ENCODE data around the gene TMEM215. TPM values are rescaled to one million over a fixed set of nuclear protein-coding genes. Genes with fewer than 3 reads are reported as not detected.

Gene TMEM215
- polyA plus RNA-seq, 4 donors: not detected

- Histone ChIP-seq H3K4me3 (ENCODE audit: low read depth in 1 of 3, low read length in 3 of 3) (no peak overlapping the region), H3K4me1 (ENCODE audit: control insufficient read depth in 3 of 3, insufficient read depth in 2 of 3, low read depth in 1 of 3, low read length in 2 of 3) (no peaks in the 10 kb centered on the region), H3K9me3 (ENCODE audit: control insufficient read depth in 2 of 2, insufficient read depth in 1 of 2, low read depth in 1 of 2, low read length in 1 of 2) (no peaks in the 10 kb centered on the region), H3K36me3 (ENCODE audit: control insufficient read depth in 3 of 3, insufficient read depth in 2 of 3, low read depth in 1 of 3, low read length in 3 of 3) (no peaks in the 10 kb centered on the region), H3K27me3 (ENCODE audit: control insufficient read depth in 3 of 3, insufficient read depth in 3 of 3, low read length in 3 of 3) (no peaks in the 10 kb centered on the region), H3K27ac (ENCODE audit: low read depth in 1 of 3, low read length in 2 of 3) (no peak overlapping the region)
- no peak for FAIRE-seq
- WGBS, 3 donors: 70 to 78% (median 75%) methylated on average over 4 of the region's 4 CpGs
- DNase-seq: no peak
These were observed 37.0 kb downstream of the TMEM215 start for GRCh38 chr9:32820322-32820721.

- no peak for FAIRE-seq
- H3K36me3 ChIP-seq (ENCODE audit: control insufficient read depth in 3 of 3, insufficient read depth in 2 of 3, low read depth in 1 of 3, low read length in 3 of 3): no peaks in the 10 kb centered on the region
These were observed 39.8 kb downstream of the TMEM215 start for GRCh38 chr9:32823101-32823500.

DNA sequence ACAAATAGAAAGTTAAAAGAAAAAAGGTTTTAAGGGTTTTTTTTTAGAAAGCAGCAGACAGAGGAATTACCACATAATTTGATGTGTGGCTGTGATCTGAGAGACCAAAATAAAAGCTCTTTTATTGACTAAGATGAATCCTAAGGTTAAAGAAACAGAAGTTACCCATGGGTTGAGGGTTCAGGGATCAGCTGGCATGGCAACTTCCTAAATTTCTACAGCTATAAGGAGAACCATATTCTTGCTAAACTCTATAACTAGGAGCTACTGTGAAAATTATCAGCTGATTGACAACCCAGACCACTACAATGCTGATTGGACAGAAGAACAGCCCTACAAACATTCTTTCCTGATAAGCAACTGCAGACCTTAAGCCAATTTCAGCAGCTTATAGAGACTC is 40.2 kb downstream of the TMEM215 start:
- FAIRE-seq: no peak
- Histone ChIP-seq H3K27me3 (ENCODE audit: control insufficient read depth in 3 of 3, insufficient read depth in 3 of 3, low read length in 3 of 3) (no peaks in the 10 kb centered on the region), H3K27ac (ENCODE audit: low read depth in 1 of 3, low read length in 2 of 3) (no peak overlapping the region), H3K9me3 (ENCODE audit: control insufficient read depth in 2 of 2, insufficient read depth in 1 of 2, low read depth in 1 of 2, low read length in 1 of 2) (no peaks in the 10 kb centered on the region), H3K4me3 (ENCODE audit: low read depth in 1 of 3, low read length in 3 of 3) (no peak overlapping the region), H3K4me1 (ENCODE audit: control insufficient read depth in 3 of 3, insufficient read depth in 2 of 3, low read depth in 1 of 3, low read length in 2 of 3) (no peaks in the 10 kb centered on the region), H3K36me3 (ENCODE audit: control insufficient read depth in 3 of 3, insufficient read depth in 2 of 3, low read depth in 1 of 3, low read length in 3 of 3) (no peaks in the 10 kb centered on the region)
- DNase-seq: no peak

More at GRCh38 chr9:32823101-32823500, 39.8 kb downstream of the TMEM215 start:
- H3K9me3 ChIP-seq (ENCODE audit: control insufficient read depth in 2 of 2, insufficient read depth in 1 of 2, low read depth in 1 of 2, low read length in 1 of 2): no peaks in the 10 kb centered on the region
- H3K27ac ChIP-seq (ENCODE audit: low read depth in 1 of 3, low read length in 2 of 3): no peak overlapping the region
- no peak overlapping the region for H3K4me3 ChIP-seq (ENCODE audit: low read depth in 1 of 3, low read length in 3 of 3)
- DNase-seq: no peak
- H3K27me3 ChIP-seq (ENCODE audit: control insufficient read depth in 3 of 3, insufficient read depth in 3 of 3, low read length in 3 of 3): no peaks in the 10 kb centered on the region
- no peaks in the 10 kb centered on the region for H3K4me1 ChIP-seq (ENCODE audit: control insufficient read depth in 3 of 3, insufficient read depth in 2 of 3, low read depth in 1 of 3, low read length in 2 of 3)
- 73 to 82% (median 82%) methylated on average over 3 of the region's 3 CpGs for WGBS, 3 donors

DNA sequence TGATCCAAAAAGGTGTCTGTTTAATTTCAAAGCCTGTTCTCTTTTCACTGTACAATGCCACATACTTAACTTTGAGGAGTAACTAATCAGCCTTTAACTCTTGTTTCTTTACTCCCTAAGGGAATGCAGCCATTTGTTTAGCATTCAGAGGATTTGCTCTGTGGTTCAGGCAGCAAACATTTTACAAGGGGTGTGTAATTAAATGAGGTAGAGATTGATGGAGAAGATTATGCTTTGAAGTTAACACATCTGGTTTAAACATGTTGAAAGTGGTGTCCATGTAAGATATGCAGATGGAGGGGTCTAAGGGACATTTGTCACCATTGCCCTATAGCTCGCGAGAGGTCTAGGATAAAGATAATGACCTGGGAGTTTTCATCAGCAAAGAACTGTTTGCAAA is 41.9 kb downstream of the TMEM215 start:
- Histone ChIP-seq H3K4me1 (ENCODE audit: control insufficient read depth in 3 of 3, insufficient read depth in 2 of 3, low read depth in 1 of 3, low read length in 2 of 3) (no peaks in the 10 kb centered on the region), H3K4me3 (ENCODE audit: low read depth in 1 of 3, low read length in 3 of 3) (no peak overlapping the region), H3K36me3 (ENCODE audit: control insufficient read depth in 3 of 3, insufficient read depth in 2 of 3, low read depth in 1 of 3, low read length in 3 of 3) (no peaks in the 10 kb centered on the region), H3K27me3 (ENCODE audit: control insufficient read depth in 3 of 3, insufficient read depth in 3 of 3, low read length in 3 of 3) (no peaks in the 10 kb centered on the region), H3K9me3 (ENCODE audit: control insufficient read depth in 2 of 2, insufficient read depth in 1 of 2, low read depth in 1 of 2, low read length in 1 of 2) (no peaks in the 10 kb centered on the region), H3K27ac (ENCODE audit: low read depth in 1 of 3, low read length in 2 of 3) (no peak overlapping the region)
- no peak for DNase-seq
- 47 to 73% (median 66%) methylated on average over 2 of the region's 2 CpGs for WGBS, 3 donors
- FAIRE-seq: no peak

DNA sequence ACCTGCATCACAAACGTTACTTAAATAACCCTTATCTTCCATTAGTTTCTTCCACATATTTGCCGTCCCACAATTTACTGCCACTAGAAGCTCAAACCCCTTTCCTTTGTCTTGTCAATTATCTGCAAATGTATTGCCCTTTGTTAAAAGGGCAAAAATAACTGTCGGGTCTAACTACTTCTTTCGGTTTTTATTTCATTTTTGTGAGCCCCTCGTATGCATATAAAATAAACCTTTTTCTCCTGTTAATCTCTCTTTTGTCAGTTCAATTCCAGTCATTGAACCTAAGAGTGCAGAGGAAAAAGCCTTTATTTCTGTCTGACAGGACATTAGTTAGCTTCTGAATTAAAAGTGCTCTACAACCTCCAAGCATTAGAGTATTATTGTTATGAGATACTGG is 45.5 kb downstream of the TMEM215 start:
- WGBS, 3 donors: 66 to 83% (median 67%) methylated on average over 5 of the region's 5 CpGs
- Histone ChIP-seq H3K27me3 (ENCODE audit: control insufficient read depth in 3 of 3, insufficient read depth in 3 of 3, low read length in 3 of 3) (no peaks in the 10 kb centered on the region), H3K4me3 (ENCODE audit: low read depth in 1 of 3, low read length in 3 of 3) (no peak overlapping the region), H3K9me3 (ENCODE audit: control insufficient read depth in 2 of 2, insufficient read depth in 1 of 2, low read depth in 1 of 2, low read length in 1 of 2) (no peaks in the 10 kb centered on the region), H3K27ac (ENCODE audit: low read depth in 1 of 3, low read length in 2 of 3) (no peak overlapping the region), H3K36me3 (ENCODE audit: control insufficient read depth in 3 of 3, insufficient read depth in 2 of 3, low read depth in 1 of 3, low read length in 3 of 3) (no peaks in the 10 kb centered on the region), H3K4me1 (ENCODE audit: control insufficient read depth in 3 of 3, insufficient read depth in 2 of 3, low read depth in 1 of 3, low read length in 2 of 3) (no peaks in the 10 kb centered on the region)
- no peak for DNase-seq
- no peak for FAIRE-seq

- Histone ChIP-seq H3K36me3 (ENCODE audit: control insufficient read depth in 3 of 3, insufficient read depth in 2 of 3, low read depth in 1 of 3, low read length in 3 of 3) (no peaks in the 10 kb centered on the region), H3K4me3 (ENCODE audit: low read depth in 1 of 3, low read length in 3 of 3) (no peak overlapping the region), H3K27ac (ENCODE audit: low read depth in 1 of 3, low read length in 2 of 3) (no peak overlapping the region), H3K9me3 (ENCODE audit: control insufficient read depth in 2 of 2, insufficient read depth in 1 of 2, low read depth in 1 of 2, low read length in 1 of 2) (no peaks in the 10 kb centered on the region), H3K27me3 (ENCODE audit: control insufficient read depth in 3 of 3, insufficient read depth in 3 of 3, low read length in 3 of 3) (no peaks in the 10 kb centered on the region), H3K4me1 (ENCODE audit: control insufficient read depth in 3 of 3, insufficient read depth in 2 of 3, low read depth in 1 of 3, low read length in 2 of 3) (no peaks in the 10 kb centered on the region)
- 30 to 46% (median 45%) methylated on average over 2 of the region's 2 CpGs for WGBS, 3 donors
- DNase-seq (no peak), FAIRE-seq (no peak)
These were observed 49.0 kb downstream of the TMEM215 start for GRCh38 chr9:32832346-32832745.

Other genes starting within 250 kb of the TMEM215 start
- 10 to 100 TPM in 2 of 4 donors, 1 to 10 TPM in 2; 6.5 to 15.4 (median 10.0) TPM for gene SMIM27, start 231.2 kb upstream of the TMEM215 start, polyA plus RNA-seq
- 10 to 100 TPM in 1 of 4 donors, 1 to 10 TPM in 3; 6.2 to 20.4 (median 7.1) TPM for gene TOPORS, start 231.0 kb upstream of the TMEM215 start, polyA plus RNA-seq
- 10 to 100 TPM; 46.6 to 78.7 (median 61.9) TPM for gene NDUFB6, start 210.4 kb upstream of the TMEM215 start, polyA plus RNA-seq
- under 1 TPM in 1 of 4 donors, not detected in 3; 0.03 TPM for gene TAF1L, start 147.9 kb upstream of the TMEM215 start, polyA plus RNA-seq
- 10 to 100 TPM; 20.3 to 37.5 (median 27.1) TPM for gene APTX, start 218.1 kb downstream of the TMEM215 start, polyA plus RNA-seq
- gene DNAJA1, start 241.7 kb downstream of the TMEM215 start, polyA plus RNA-seq: 100 to 1,000 TPM in 1 of 4 donors, 10 to 100 TPM in 3; 40.8 to 123 (median 55.4) TPM